ENCODE results near the gene GRSF1. TPM values are rescaled to one million over a fixed set of nuclear protein-coding genes. Genes with fewer than 3 reads are reported as not detected.

GRSF1 gene
- total and polyA plus RNA-seq, 2 experiments from 2014 or later, result 113 to 118 TPM

GRCh38 chr4:70808151-70808550, 31.5 kb downstream of the GRSF1 start:
- Histone ChIP-seq H4K20me1 (ENCODE audit: insufficient read depth) (no peaks in the 10 kb centered on the region), H3K9ac (no peak overlapping the region), H3K9me3 (ENCODE audit: low read depth) (no peaks in the 10 kb centered on the region), H3K79me2 (ENCODE audit: insufficient read depth) (no peaks in the 10 kb centered on the region), H3K27ac (no peak overlapping the region), H3K9me2 (ENCODE audit: insufficient read depth) (no peaks in the 10 kb centered on the region), H3K4me1 (ENCODE audit: insufficient read depth) (no peaks in the 10 kb centered on the region), H3K4me3 (no peak overlapping the region), H3K36me3 (ENCODE audit: low read depth) (no peaks in the 10 kb centered on the region), H3K27me3 (replicated peaks; ENCODE audit: insufficient read depth) (no peaks in the 10 kb centered on the region), H3K4me2 (ENCODE audit: unreplicated experiment) (no peak overlapping the region), H3F3A (ENCODE audit: insufficient read depth) (peaks cover 25% of the 10 kb centered on the region), H2AFZ (no peak overlapping the region)
- TF ChIP-seq EZH2phosphoT487 (IDR thresholded peaks at IDR 0.05; ENCODE audit: insufficient read depth, low read depth) (no peak), EZH2 (IDR thresholded peaks at IDR 0.05; ENCODE audit: insufficient read depth, poor library complexity, severe bottlenecking) (no peak)
- DNase-seq, result no peak
- in situ Hi-C loops (cut with MboI), result no loop called here
- 97 to 100% methylated on average over 1 of the region's 1 CpG for WGBS, 2 experiments (ENCODE audit: low coverage in 1 of 2, low lambda C conversion rate in 2 of 2, missing lambda C conversion rate in 2 of 2)

GRCh38 chr4:70802928-70803580, 36.6 kb downstream of the GRSF1 start:
- H3K36me3 ChIP-seq (ENCODE audit: low read depth), result peaks cover 8% of the 10 kb centered on the region; the same call in 1 of the 2 replicates
- H3K27ac ChIP-seq, result no peak overlapping the region
- TF ChIP-seq EZH2phosphoT487 (IDR thresholded peaks at IDR 0.05; ENCODE audit: insufficient read depth, low read depth) (no peak), EZH2 (IDR thresholded peaks at IDR 0.05; ENCODE audit: insufficient read depth, poor library complexity, severe bottlenecking) (no peak)
- H3K4me1 ChIP-seq (ENCODE audit: insufficient read depth), result no peaks in the 10 kb centered on the region
- 76 to 87% methylated on average over 5 of the region's 5 CpGs for WGBS, 2 experiments (ENCODE audit: low coverage in 1 of 2, low lambda C conversion rate in 2 of 2, missing lambda C conversion rate in 2 of 2)
- in situ Hi-C loops (cut with MboI), result no loop called here
- DNase-seq, result no peak
- no peaks in the 10 kb centered on the region for H3K79me2 ChIP-seq (ENCODE audit: insufficient read depth)
- H2AFZ ChIP-seq, result no peak overlapping the region
- H3K4me2 ChIP-seq (ENCODE audit: unreplicated experiment), result no peak overlapping the region
- H3K4me3 ChIP-seq, result no peak overlapping the region
- no peak overlapping the region for H3K9ac ChIP-seq
- no peaks in the 10 kb centered on the region for H4K20me1 ChIP-seq (ENCODE audit: insufficient read depth)
- no peaks in the 10 kb centered on the region for H3F3A ChIP-seq (ENCODE audit: insufficient read depth)
- no peaks in the 10 kb centered on the region for H3K9me2 ChIP-seq (ENCODE audit: insufficient read depth)
- no peaks in the 10 kb centered on the region for H3K9me3 ChIP-seq (ENCODE audit: low read depth)
- H3K27me3 ChIP-seq (replicated peaks; ENCODE audit: insufficient read depth), result no peaks in the 10 kb centered on the region

GRCh38 chr4:70801265-70801809, 38.4 kb downstream of the GRSF1 start:
- Histone ChIP-seq H3K79me2 (ENCODE audit: insufficient read depth) (no peaks in the 10 kb centered on the region), H3K27ac (no peak overlapping the region), H3K4me1 (ENCODE audit: insufficient read depth) (no peaks in the 10 kb centered on the region), H2AFZ (no peak overlapping the region), H3K36me3 (ENCODE audit: low read depth) (peaks cover 15% of the 10 kb centered on the region), H3F3A (ENCODE audit: insufficient read depth) (no peaks in the 10 kb centered on the region), H3K4me2 (ENCODE audit: unreplicated experiment) (no peak overlapping the region), H3K27me3 (replicated peaks; ENCODE audit: insufficient read depth) (no peaks in the 10 kb centered on the region), H3K9ac (no peak overlapping the region), H3K4me3 (no peak overlapping the region), H3K9me2 (ENCODE audit: insufficient read depth) (no peaks in the 10 kb centered on the region), H4K20me1 (ENCODE audit: insufficient read depth) (no peaks in the 10 kb centered on the region), H3K9me3 (ENCODE audit: low read depth) (no peaks in the 10 kb centered on the region)
- TF ChIP-seq EZH2phosphoT487 (IDR thresholded peaks at IDR 0.05; ENCODE audit: insufficient read depth, low read depth) (no peak), EZH2 (IDR thresholded peaks at IDR 0.05; ENCODE audit: insufficient read depth, poor library complexity, severe bottlenecking) (no peak)
- DNase-seq, result no peak
- in situ Hi-C loops (cut with MboI), result no loop called here
- 93 to 100% methylated on average over 1 of the region's 1 CpG for WGBS, 2 experiments (ENCODE audit: low coverage in 1 of 2, low lambda C conversion rate in 2 of 2, missing lambda C conversion rate in 2 of 2)

- no peak for TF ChIP-seq EZH2 (IDR thresholded peaks at IDR 0.05; ENCODE audit: insufficient read depth, poor library complexity, severe bottlenecking)
- no peak for TF ChIP-seq EZH2phosphoT487 (IDR thresholded peaks at IDR 0.05; ENCODE audit: insufficient read depth, low read depth)
- Histone ChIP-seq H4K20me1 (ENCODE audit: insufficient read depth) (no peaks in the 10 kb centered on the region), H3K79me2 (ENCODE audit: insufficient read depth) (no peaks in the 10 kb centered on the region), H3K4me2 (ENCODE audit: unreplicated experiment) (no peak overlapping the region), H2AFZ (no peak overlapping the region), H3K4me1 (ENCODE audit: insufficient read depth) (no peaks in the 10 kb centered on the region), H3K27me3 (replicated peaks; ENCODE audit: insufficient read depth) (no peaks in the 10 kb centered on the region), H3K27ac (no peak overlapping the region), H3K9ac (no peak overlapping the region), H3K9me3 (ENCODE audit: low read depth) (no peaks in the 10 kb centered on the region), H3K4me3 (no peak overlapping the region), H3K9me2 (ENCODE audit: insufficient read depth) (no peaks in the 10 kb centered on the region), H3F3A (ENCODE audit: insufficient read depth) (no peaks in the 10 kb centered on the region), H3K36me3 (ENCODE audit: low read depth) (peaks cover 41% of the 10 kb centered on the region)
- 98 to 100% methylated on average over 6 of the region's 6 CpGs for WGBS, 2 experiments (ENCODE audit: low coverage in 1 of 2, low lambda C conversion rate in 2 of 2, missing lambda C conversion rate in 2 of 2)
- no peak for DNase-seq
- in situ Hi-C loops (cut with MboI), result no loop called here
These were observed 46.1 kb downstream of the GRSF1 start for GRCh38 chr4:70793626-70794025.
